ENCODE results near the gene DAP. TPM values are rescaled to one million over a fixed set of nuclear protein-coding genes. Genes with fewer than 3 reads are reported as not detected.

Gene DAP
- polyA plus RNA-seq, 2 of the 4 experiments (the other 2 are of a cell fraction), result 24.2 to 54.9 TPM

DNA sequence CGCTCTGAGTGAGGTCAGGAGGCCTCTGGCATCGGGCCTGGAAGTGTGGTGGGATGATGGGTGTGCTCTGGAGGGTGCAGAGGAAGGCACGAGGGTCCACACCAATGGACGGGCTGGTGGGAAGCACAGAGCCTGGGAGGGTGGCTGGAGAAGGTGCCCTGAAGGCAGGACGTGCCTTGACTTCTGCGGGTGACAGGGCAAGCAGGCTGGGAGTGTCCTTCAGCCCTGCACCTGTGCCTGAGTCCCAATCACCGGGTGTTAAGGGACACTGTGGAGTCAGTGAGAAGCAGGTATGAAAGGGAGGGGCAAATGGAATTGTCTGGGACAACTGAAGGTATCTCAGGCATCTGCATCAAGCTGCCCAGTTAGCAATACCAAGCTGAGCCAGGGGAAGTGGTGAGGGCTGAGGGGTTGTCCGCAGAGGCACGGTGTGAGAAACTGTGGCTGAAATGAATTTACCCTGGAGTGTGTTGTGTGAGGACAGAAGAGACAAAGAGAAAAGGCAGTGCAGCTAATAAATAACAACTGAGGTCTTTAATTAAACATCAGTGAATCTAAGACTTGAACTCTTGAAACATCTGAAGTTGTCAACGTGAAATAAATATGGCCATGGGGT, 50.4 kb downstream of the DAP start:
- WGBS (ENCODE audit: missing lambda C conversion rate), result 87% methylated on average over 10 of the region's 10 CpGs
- no peaks in the 10 kb centered on the region for H3K9me3 ChIP-seq
- no peak for DNase-seq (ENCODE audit: low read depth in 1 of 2, low spot score in 1 of 2)
- POLR2A ChIA-PET, result no interaction called here
- no peak overlapping the region for H3K4me2 ChIP-seq
- no peak overlapping the region for H3K27ac ChIP-seq
- H3K4me3 ChIP-seq, result no peak overlapping the region
- TF ChIP-seq ZFP36 (IDR thresholded peaks at IDR 0.05; ENCODE audit: borderline replicate concordance, partially characterized antibody) (no peak), NFE2L2 (conservative IDR thresholded peaks at IDR 0.05; ENCODE audit: low read length) (no peak), KDM1A (IDR thresholded peaks at IDR 0.05; ENCODE audit: low read depth) (no peak), SMC3 (IDR thresholded peaks at IDR 0.05) (no peak), MAFK (IDR thresholded peaks at IDR 0.05; ENCODE audit: partially characterized antibody) (no peak), HMGXB4 (CRISPR knock-in tag; IDR thresholded peaks at IDR 0.05; ENCODE audit: borderline replicate concordance) (no peak), NR3C1 (IDR thresholded peaks at IDR 0.05) (no peak), BCL3 (IDR thresholded peaks at IDR 0.05) (no peak), HDAC2 (IDR thresholded peaks at IDR 0.05) (no peak)
- CTCF ChIA-PET, result interaction anchor here (0.7 kb wide), 1 partner anchor 14 kb away, joined by 3 read pairs; no protein-coding TSS in a partner anchor
- no peak for FAIRE-seq
- no peak for ATAC-seq
- H3K4me1 ChIP-seq, result no peaks in the 10 kb centered on the region

DNA sequence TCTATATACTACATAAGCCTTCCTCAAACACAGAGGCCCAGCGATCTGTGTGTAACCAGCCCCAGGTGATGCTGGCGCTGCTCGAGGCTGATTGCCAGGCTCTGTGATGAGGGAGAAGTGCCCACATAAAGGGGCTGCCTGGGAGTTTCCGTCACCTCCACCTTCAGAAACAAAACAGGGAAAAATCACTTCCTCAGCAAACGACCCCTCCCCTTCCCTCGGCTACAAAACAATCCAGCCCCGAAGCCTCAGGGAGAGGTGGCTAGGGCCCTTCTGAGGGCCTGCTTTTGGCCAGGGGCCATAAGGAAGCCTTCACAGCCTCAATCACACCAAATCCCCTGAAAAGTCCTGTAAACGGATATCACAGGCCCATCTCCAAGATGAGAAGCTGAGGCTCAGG, 51.1 kb downstream of the DAP start:
- WGBS (ENCODE audit: missing lambda C conversion rate), result 88% methylated on average over 7 of the region's 8 CpGs
- DNase-seq (ENCODE audit: low read depth in 1 of 2, low spot score in 1 of 2), result no peak
- no peaks in the 10 kb centered on the region for H3K9me3 ChIP-seq

GRCh38 chr5:10709409-10709808, 51.6 kb downstream of the DAP start:
- Histone ChIP-seq H3K4me3 (no peak overlapping the region), H3K27ac (no peak overlapping the region), H3K9me3 (no peaks in the 10 kb centered on the region), H3K4me2 (no peak overlapping the region), H3K4me1 (no peaks in the 10 kb centered on the region)
- ChIA-PET POLR2A (no interaction called here), CTCF (interaction anchor here (0.8 kb wide), 1 partner anchor 11 kb away, joined by 3 read pairs; no protein-coding TSS in a partner anchor)
- TF ChIP-seq POLR2A (IDR thresholded peaks at IDR 0.05; ENCODE audit: low read length), result no peak
- no peak for TF ChIP-seq RARB (CRISPR knock-in tag; IDR thresholded peaks at IDR 0.05)
- TF ChIP-seq EHF (CRISPR knock-in tag; IDR thresholded peaks at IDR 0.05), result no peak
- no peak for TF ChIP-seq PBX3 (IDR thresholded peaks at IDR 0.05)
- no peak for TF ChIP-seq ESRRA (IDR thresholded peaks at IDR 0.05; ENCODE audit: borderline replicate concordance, low read length)
- no peak for TF ChIP-seq HDAC2 (IDR thresholded peaks at IDR 0.05)
- TF ChIP-seq REST (IDR thresholded peaks at IDR 0.05), result no peak
- TF ChIP-seq SREBF2 (IDR thresholded peaks at IDR 0.05), result no peak
- TF ChIP-seq HOXA7 (CRISPR knock-in tag; IDR thresholded peaks at IDR 0.05), result no peak
- no peak for TF ChIP-seq FOXS1 (CRISPR knock-in tag; IDR thresholded peaks at IDR 0.05)
- FAIRE-seq (no peak), DNase-seq (ENCODE audit: low read depth in 1 of 2, low spot score in 1 of 2) (no peak), ATAC-seq (no peak)
- 78% methylated on average over 4 of the region's 4 CpGs for WGBS (ENCODE audit: missing lambda C conversion rate)

More for the DNA sequence above, 51.1 kb downstream of the DAP start:
- Histone ChIP-seq H3K4me2 (no peak overlapping the region), H3K4me1 (no peaks in the 10 kb centered on the region), H3K27ac (no peak overlapping the region), H3K4me3 (no peak overlapping the region)
- ATAC-seq, result no peak
- FAIRE-seq, result no peak
- ChIA-PET POLR2A (no interaction called here), CTCF (interaction anchor here (0.7 kb wide), 1 partner anchor 15 kb away, joined by 3 read pairs; no protein-coding TSS in a partner anchor)
- no peak for TF ChIP-seq E2F6 (IDR thresholded peaks at IDR 0.05; ENCODE audit: borderline replicate concordance, low read depth)
- no peak for TF ChIP-seq FOXS1 (CRISPR knock-in tag; IDR thresholded peaks at IDR 0.05)
- TF ChIP-seq HOXA7 (CRISPR knock-in tag; IDR thresholded peaks at IDR 0.05), result no peak
- TF ChIP-seq HEYL (CRISPR knock-in tag; IDR thresholded peaks at IDR 0.05), result no peak
- TF ChIP-seq CHD4 (IDR thresholded peaks at IDR 0.05; ENCODE audit: borderline replicate concordance), result no peak
- TF ChIP-seq FOSL2 (IDR thresholded peaks at IDR 0.05), result no peak
- TF ChIP-seq FOSL2 (CRISPR knock-in tag; IDR thresholded peaks at IDR 0.05), result no peak

Measured in A549 (cell line).